ENCODE measurements around the gene PHF5A.
"Not testable (repeated sequence)": the region's sequence is repeated elsewhere in the genome, so short reads cannot be mapped to it uniquely, and the experiment has no call there.

PHF5A gene

GRCh38 chr22:41487037-41487935 lies 18.8 kb upstream of the PHF5A start:
- no peak for DNase-seq

- DNase-seq: no peak
These were observed 16.5 kb upstream of the PHF5A start for GRCh38 chr22:41485033-41485432.

GRCh38 chr22:41482319-41482935 lies 13.9 kb upstream of the PHF5A start:
- no peak for DNase-seq

GRCh38 chr22:41481925-41482318 lies 13.4 kb upstream of the PHF5A start:
- no peak for DNase-seq

- no peak for DNase-seq
These were observed 12.8 kb upstream of the PHF5A start for GRCh38 chr22:41481131-41481830.

- DNase-seq: no peak
These were observed 11.9 kb upstream of the PHF5A start for GRCh38 chr22:41480397-41480735.

GRCh38 chr22:41479671-41480396 lies 11.3 kb upstream of the PHF5A start:
- DNase-seq: no peak

- DNase-seq: no peak
These were observed 10.5 kb upstream of the PHF5A start for GRCh38 chr22:41478891-41479521.

GRCh38 chr22:41478473-41478872 lies 10.0 kb upstream of the PHF5A start:
- DNase-seq: no peak

GRCh38 chr22:41474872-41475451 lies 6.5 kb upstream of the PHF5A start:
- no peak for DNase-seq

GRCh38 chr22:41471568-41471967 lies 3.1 kb upstream of the PHF5A start:
- no peak for DNase-seq

GRCh38 chr22:41470886-41471285 lies 2.4 kb upstream of the PHF5A start:
- DNase-seq: no peak

GRCh38 chr22:41469218-41469851 lies 843 bp upstream of the PHF5A start:
- DNase-seq: no peak

GRCh38 chr22:41461901-41462300 lies 6.6 kb downstream of the PHF5A start:
- DNase-seq: no peak

GRCh38 chr22:41460071-41460470 lies 8.4 kb downstream of the PHF5A start:
- not testable (repeated sequence) for DNase-seq

- DNase-seq: no peak
These were observed 9.1 kb downstream of the PHF5A start for GRCh38 chr22:41459431-41459830.

GRCh38 chr22:41458161-41458728 lies 10.2 kb downstream of the PHF5A start:
- DNase-seq: no peak

- DNase-seq: peak; percentile 97
These were observed 20.2 kb downstream of the PHF5A start for GRCh38 chr22:41448189-41448808.

- DNase-seq: peak; percentile 60
These were observed 20.9 kb downstream of the PHF5A start for GRCh38 chr22:41447435-41448188.
